ENCODE measurements around the gene CIRBP. TPM values are rescaled to one million over a fixed set of nuclear protein-coding genes. Genes with fewer than 3 reads are reported as not detected.
A peak's percentile ranks its signal among the peaks of the same experiment; 100 is the strongest.

Gene CIRBP
- total RNA-seq, 1 donor from 2014 or later: 370 TPM

DNA sequence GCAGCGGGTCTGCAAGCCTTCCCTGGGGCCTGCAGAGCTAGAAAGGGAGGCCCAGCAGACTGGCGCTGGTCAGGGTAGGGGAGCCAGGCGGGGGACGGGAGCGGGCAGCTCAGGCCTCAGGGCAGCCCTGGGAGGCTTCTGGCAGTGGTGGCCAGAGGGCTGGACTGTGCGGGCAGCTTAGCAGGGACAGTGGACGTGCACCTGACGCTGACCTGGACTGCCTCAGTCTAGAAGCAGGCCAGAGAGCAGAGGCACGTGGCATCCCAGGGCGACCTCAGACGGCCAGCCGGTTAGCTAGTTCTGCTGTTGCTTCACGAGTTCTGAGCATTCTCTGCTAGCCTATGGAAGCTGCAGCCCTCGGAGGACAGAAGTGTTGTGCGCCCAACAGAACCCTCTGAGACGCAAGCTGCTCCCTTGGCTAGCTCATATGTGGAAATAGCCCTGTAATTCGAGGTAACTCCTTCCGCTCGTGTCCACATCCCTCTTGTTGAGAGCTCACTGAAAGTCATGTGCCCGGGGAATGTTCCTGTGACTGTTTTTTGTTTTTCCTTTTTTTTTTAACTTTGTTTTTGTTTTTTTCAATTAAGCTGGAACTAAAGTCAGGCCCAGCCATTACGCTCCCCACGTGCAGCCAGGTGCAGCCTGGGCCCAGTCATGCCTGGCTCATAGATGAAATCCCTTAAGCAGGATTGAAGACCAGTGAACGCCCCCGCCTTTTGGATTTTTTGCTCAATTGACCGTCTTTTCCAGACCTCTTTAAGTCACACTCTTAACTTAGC is 4.3 kb downstream of the CIRBP start:
- Histone ChIP-seq H3K4me3 (ENCODE audit: low read depth, low read length) (no peak overlapping the region), H3K36me3 (ENCODE audit: control insufficient read depth, insufficient read depth, low read length) (peaks cover 35% of the 10 kb centered on the region), H3K27me3 (ENCODE audit: control insufficient read depth, insufficient read depth, low read length) (no peaks in the 10 kb centered on the region)
- DNase-seq (ENCODE audit: low read depth): no peak
- FAIRE-seq: no peak
- no peak for TF ChIP-seq CTCF (IDR thresholded peaks at IDR 0.05; ENCODE audit: insufficient read depth, low read length, severe bottlenecking)

- TF ChIP-seq CTCF (IDR thresholded peaks at IDR 0.05; ENCODE audit: insufficient read depth, low read length, severe bottlenecking): no peak
- Histone ChIP-seq H3K27me3 (ENCODE audit: control insufficient read depth, insufficient read depth, low read length) (no peaks in the 10 kb centered on the region), H3K36me3 (ENCODE audit: control insufficient read depth, insufficient read depth, low read length) (peaks cover 41% of the 10 kb centered on the region), H3K4me3 (ENCODE audit: low read depth, low read length) (peak overlapping the region; percentile 79)
- DNase-seq (ENCODE audit: low read depth) (no peak), FAIRE-seq (no peak)
Observed at GRCh38 chr19:1274081-1274851, 5.1 kb downstream of the CIRBP start.

- Histone ChIP-seq H3K36me3 (ENCODE audit: control insufficient read depth, insufficient read depth, low read length) (peaks cover 45% of the 10 kb centered on the region), H3K4me3 (ENCODE audit: low read depth, low read length) (peak overlapping the region; percentile 79), H3K27me3 (ENCODE audit: control insufficient read depth, insufficient read depth, low read length) (no peaks in the 10 kb centered on the region)
- no peak for FAIRE-seq
- no peak for DNase-seq (ENCODE audit: low read depth)
- no peak for TF ChIP-seq CTCF (IDR thresholded peaks at IDR 0.05; ENCODE audit: insufficient read depth, low read length, severe bottlenecking)
Observed at GRCh38 chr19:1274852-1275259, 5.7 kb downstream of the CIRBP start.

GRCh38 chr19:1275260-1275975 is 6.3 kb downstream of the CIRBP start, which contains the start of gene FAM174C:
FAM174C (plus strand) TSS chr19:1275530; CDS start chr19:1275550, 20 bp downstream.
- no peak for FAIRE-seq
- Histone ChIP-seq H3K27me3 (ENCODE audit: control insufficient read depth, insufficient read depth, low read length) (no peaks in the 10 kb centered on the region), H3K36me3 (ENCODE audit: control insufficient read depth, insufficient read depth, low read length) (peaks cover 43% of the 10 kb centered on the region), H3K4me3 (ENCODE audit: low read depth, low read length) (peak within 1 kb of the TSS; percentile 79)
- TF ChIP-seq CTCF (IDR thresholded peaks at IDR 0.05; ENCODE audit: insufficient read depth, low read length, severe bottlenecking): no peak
- peak; percentile 84 for DNase-seq (ENCODE audit: low read depth)

DNA sequence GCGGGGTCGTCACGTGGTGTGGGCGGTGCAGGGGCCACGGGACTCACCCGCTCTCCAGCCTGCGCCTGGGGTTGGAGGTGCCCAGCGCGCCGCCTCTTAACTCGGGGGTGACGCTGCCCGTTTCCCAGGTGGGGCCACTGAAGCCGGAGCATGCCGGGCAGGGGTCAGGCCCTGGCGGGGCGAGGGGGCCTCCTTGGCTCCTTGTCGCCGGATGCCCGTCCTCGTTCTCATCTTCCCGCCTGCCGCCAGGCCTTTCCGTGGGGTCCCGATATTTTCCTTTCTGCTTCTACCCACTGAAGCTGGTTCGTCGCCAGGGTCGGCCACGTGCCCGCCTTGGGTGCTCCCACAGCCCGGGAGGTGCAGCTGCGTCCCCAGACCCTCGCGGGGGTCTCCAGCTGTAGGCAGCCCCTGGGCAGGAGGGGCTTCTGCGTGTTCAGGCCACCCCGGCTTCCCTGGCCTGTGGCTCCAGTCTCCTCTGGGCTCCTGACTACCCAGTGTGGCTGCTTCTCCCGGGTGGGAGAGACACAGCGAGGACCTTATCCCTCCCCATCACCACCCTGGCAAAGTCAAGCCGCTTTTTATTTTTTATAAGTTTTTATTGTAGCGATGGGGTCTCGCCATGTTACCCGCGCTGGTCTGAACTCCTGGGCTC is 7.0 kb downstream of the CIRBP start:
- no peak for TF ChIP-seq CTCF (IDR thresholded peaks at IDR 0.05; ENCODE audit: insufficient read depth, low read length, severe bottlenecking)
- DNase-seq (ENCODE audit: low read depth) (no peak), FAIRE-seq (no peak)
- Histone ChIP-seq H3K4me3 (ENCODE audit: low read depth, low read length) (peak overlapping the region; percentile 79), H3K27me3 (ENCODE audit: control insufficient read depth, insufficient read depth, low read length) (no peaks in the 10 kb centered on the region), H3K36me3 (ENCODE audit: control insufficient read depth, insufficient read depth, low read length) (peaks cover 39% of the 10 kb centered on the region)

Data from bronchial epithelial cell (primary cell).